Mesenchymal stem cell (in vitro differentiated cells and primary cell): ENCODE data around the gene PINK1.

Source experiments
- DNase-seq: peaks from one replicate; pipeline ENCODE4 v3.0.0-alpha.2; 2013
- H2AFZ ChIP-seq: one replicate; pipeline ENCODE4 v1.6.1; 2013; ENCODE audit warnings: low read depth, mild to moderate bottlenecking, control low read depth, inconsistent platforms, low read length, moderate library complexity
- H2AK5ac ChIP-seq: 2 replicates; pipeline ENCODE4 v1.6.1; 2013; ENCODE audit warnings: low read length, moderate library complexity, mild to moderate bottlenecking, inconsistent platforms; ENCODE audit not compliant: severe bottlenecking
- H2BK120ac ChIP-seq: one replicate; pipeline ENCODE4 v1.6.1; 2013; ENCODE audit warnings: low read depth, mild to moderate bottlenecking, inconsistent platforms, low read length, moderate library complexity
- H2BK12ac ChIP-seq, 2 experiments: one replicate each; pipeline ENCODE4 v1.6.1; 2013; ENCODE audit warnings: inconsistent platforms in 2 of 2, low read length in 2 of 2, mild to moderate bottlenecking in 2 of 2, moderate library complexity in 2 of 2, control low read depth in 1 of 2
- H2BK15ac ChIP-seq: one replicate; pipeline ENCODE4 v1.6.1; 2013; ENCODE audit warnings: mild to moderate bottlenecking, low read depth, inconsistent platforms; ENCODE audit not compliant: poor library complexity, severe bottlenecking
- H2BK5ac ChIP-seq: 2 replicates; pipeline ENCODE4 v1.6.1; 2013; ENCODE audit warnings: low read depth, mild to moderate bottlenecking, low read length, control low read depth, inconsistent platforms; ENCODE audit not compliant: poor library complexity, severe bottlenecking
- H3K14ac ChIP-seq, 2 experiments: one replicate each; pipeline ENCODE4 v1.6.1; 2013; ENCODE audit warnings: inconsistent platforms in 2 of 2, low read length in 2 of 2, control low read depth in 1 of 2, mild to moderate bottlenecking in 1 of 2, moderate library complexity in 1 of 2
- H3K18ac ChIP-seq, 2 experiments: one replicate each; pipeline ENCODE4 v1.6.1; 2013; ENCODE audit warnings: inconsistent platforms in 2 of 2, low read length in 2 of 2, control low read depth in 1 of 2, low read depth in 1 of 2, mild to moderate bottlenecking in 1 of 2
- H3K23ac ChIP-seq, 2 experiments: one replicate each; pipeline ENCODE4 v1.6.1; 2013; ENCODE audit warnings: inconsistent platforms in 2 of 2, low read length in 2 of 2, mild to moderate bottlenecking in 2 of 2, moderate library complexity in 2 of 2, control low read depth in 1 of 2
- H3K27ac ChIP-seq: 2 replicates; pipeline ENCODE4 v1.5.1; 2013; ENCODE audit warnings: mild to moderate bottlenecking, moderate library complexity, low read length, control low read depth, inconsistent platforms; ENCODE audit not compliant: poor library complexity, severe bottlenecking
- H3K27me3 ChIP-seq, 2 experiments: 2 replicates each; pipeline versions ENCODE4 v1.6.1 to v1.7.0; 2013; ENCODE audit warnings: low read length in 2 of 2, mild to moderate bottlenecking in 2 of 2, moderate library complexity in 2 of 2, control low read depth in 1 of 2, inconsistent platforms in 1 of 2; ENCODE audit not compliant: control insufficient read depth in 1 of 2, insufficient read depth in 1 of 2
- H3K36me3 ChIP-seq, 2 experiments: 2 replicates each; pipeline versions ENCODE4 v1.6.1 to v1.7.0; 2013; ENCODE audit warnings: low read length in 2 of 2, control low read depth in 1 of 2, inconsistent platforms in 1 of 2, low read depth in 1 of 2, mild to moderate bottlenecking in 1 of 2; ENCODE audit not compliant: insufficient read depth in 2 of 2, control insufficient read depth in 1 of 2
- H3K4ac ChIP-seq, 2 experiments: one replicate each; pipeline ENCODE4 v1.6.1; 2013; ENCODE audit warnings: inconsistent platforms in 2 of 2, low read length in 2 of 2, mild to moderate bottlenecking in 2 of 2, moderate library complexity in 2 of 2, control low read depth in 1 of 2, low read depth in 1 of 2
- H3K4me1 ChIP-seq: 2 replicates; pipeline ENCODE4 v1.6.1; 2013; ENCODE audit warnings: low read depth, low read length, control low read depth; ENCODE audit not compliant: control insufficient read depth, insufficient read depth
- H3K4me2 ChIP-seq: 2 replicates; pipeline ENCODE4 v1.6.1; 2013; ENCODE audit warnings: low read length, mild to moderate bottlenecking, inconsistent platforms; ENCODE audit not compliant: poor library complexity, severe bottlenecking
- H3K4me3 ChIP-seq, 2 experiments: 2 replicates each; pipeline versions ENCODE4 v1.5.1 to v1.7.0; 2013; ENCODE audit warnings: low read length in 2 of 2, mild to moderate bottlenecking in 2 of 2, control low read depth in 1 of 2, low read depth in 1 of 2; ENCODE audit not compliant: insufficient read depth in 1 of 2
- H3K79me1 ChIP-seq: replicated peaks from 2 replicates; pipeline ENCODE4 v1.6.1; 2013; ENCODE audit warnings: mild to moderate bottlenecking, control low read depth, low read length, inconsistent platforms; ENCODE audit not compliant: poor library complexity, severe bottlenecking
- H3K9ac ChIP-seq: 2 replicates; pipeline ENCODE4 v1.7.0; 2013; ENCODE audit warnings: mild to moderate bottlenecking, low read length, moderate library complexity
- H3K9me3 ChIP-seq: 2 replicates; pipeline ENCODE4 v1.7.0; 2013; ENCODE audit warnings: mild to moderate bottlenecking, low read length; ENCODE audit not compliant: control insufficient read depth
- H4K8ac ChIP-seq: one replicate; pipeline ENCODE4 v1.6.1; 2013; ENCODE audit warnings: inconsistent platforms, mild to moderate bottlenecking, low read length, moderate library complexity
- H4K91ac ChIP-seq: one replicate; pipeline ENCODE4 v1.6.1; 2013; ENCODE audit warnings: mild to moderate bottlenecking, low read length, inconsistent platforms
- whole genome bisulfite sequencing: methylation state at CpG from one replicate; pipeline ENCODE4 v1.1.7; 2013; ENCODE audit warnings: mixed read lengths; 5-methylcytosine and 5-hydroxymethylcytosine counted together

Gene PINK1

DNA sequence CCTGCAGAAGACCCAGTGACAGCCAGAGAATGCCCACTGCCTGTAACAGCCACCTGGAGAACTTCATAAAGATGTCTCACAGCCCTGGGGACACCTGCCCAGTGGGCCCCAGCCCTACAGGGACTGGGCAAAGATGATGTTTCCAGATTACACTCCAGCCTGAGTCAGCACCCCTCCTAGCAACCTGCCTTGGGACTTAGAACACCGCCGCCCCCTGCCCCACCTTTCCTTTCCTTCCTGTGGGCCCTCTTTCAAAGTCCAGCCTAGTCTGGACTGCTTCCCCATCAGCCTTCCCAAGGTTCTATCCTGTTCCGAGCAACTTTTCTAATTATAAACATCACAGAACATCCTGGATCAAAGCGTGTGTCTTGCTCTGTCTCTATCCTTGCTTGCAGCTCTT, 14.7 kb upstream of the PINK1 start:
- Histone ChIP-seq H3K4ac (no peak overlapping the region), H2BK12ac (no peak overlapping the region), H2BK15ac (no peak overlapping the region), H3K4me1 (peaks cover 4% of the 10 kb centered on the region), H3K27me3 (peaks cover 0 to 4% of the 10 kb centered on the region in 2 experiments), H3K4me3 (no peak overlapping the region), H3K9me3 (no peaks in the 10 kb centered on the region), H2AK5ac (no peak overlapping the region), H3K36me3 (no peaks in the 10 kb centered on the region), H3K4me2 (no peak overlapping the region), H3K9ac (no peak overlapping the region), H4K91ac (no peak overlapping the region), H3K79me1 (no peaks in the 10 kb centered on the region), H2AFZ (no peak overlapping the region), H3K18ac (no peak overlapping the region), H3K23ac (no peak overlapping the region), H3K27ac (no peak overlapping the region), H2BK120ac (no peak overlapping the region), H3K14ac (no peak overlapping the region), H4K8ac (no peak overlapping the region), H2BK5ac (no peak overlapping the region)
- no peak for DNase-seq
- 78% methylated on average over 4 of the region's 4 CpGs for WGBS

DNA sequence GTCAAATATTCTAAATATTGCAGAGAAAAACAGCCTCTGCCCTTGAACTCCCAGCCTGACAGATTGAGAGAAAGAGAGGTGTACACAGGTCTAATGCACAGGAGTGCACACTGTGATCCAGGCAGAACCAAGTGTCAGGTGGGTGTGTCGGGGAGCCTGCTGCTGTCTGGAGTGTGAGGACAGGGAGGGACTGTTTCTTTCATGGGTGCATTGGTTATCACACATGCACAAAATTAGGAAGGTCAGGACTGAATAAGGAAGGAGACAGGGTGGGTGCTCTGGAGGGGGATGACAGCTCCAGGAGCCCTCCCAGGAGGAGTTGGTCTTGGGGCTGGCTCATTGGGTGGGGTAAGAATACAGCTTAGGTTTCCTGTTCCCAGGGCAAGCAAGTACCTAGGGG, 13.3 kb upstream of the PINK1 start:
- H2BK5ac ChIP-seq, result no peak overlapping the region
- WGBS, result 89% methylated on average over 1 of the region's 1 CpG
- H3K18ac ChIP-seq, result no peak overlapping the region
- H2AK5ac ChIP-seq, result no peak overlapping the region
- H3K36me3 ChIP-seq, result no peaks in the 10 kb centered on the region
- no peak overlapping the region for H2BK15ac ChIP-seq
- H3K79me1 ChIP-seq, result no peaks in the 10 kb centered on the region
- no peak overlapping the region for H3K9ac ChIP-seq
- H3K4ac ChIP-seq, result no peak overlapping the region
- no peak overlapping the region for H3K23ac ChIP-seq
- H3K14ac ChIP-seq, result no peak overlapping the region
- no peak overlapping the region for H2BK12ac ChIP-seq
- no peak overlapping the region for H2AFZ ChIP-seq
- H4K91ac ChIP-seq, result no peak overlapping the region
- peaks cover 2% of the 10 kb centered on the region for H3K4me1 ChIP-seq
- no peak overlapping the region for H3K4me3 ChIP-seq
- no peak overlapping the region for H2BK120ac ChIP-seq
- H3K27me3 ChIP-seq, result peaks cover 0 to 4% of the 10 kb centered on the region in 2 experiments
- H3K9me3 ChIP-seq, result no peaks in the 10 kb centered on the region
- H3K27ac ChIP-seq, result no peak overlapping the region
- no peak overlapping the region for H4K8ac ChIP-seq
- H3K4me2 ChIP-seq, result no peak overlapping the region
- no peak for DNase-seq

DNA sequence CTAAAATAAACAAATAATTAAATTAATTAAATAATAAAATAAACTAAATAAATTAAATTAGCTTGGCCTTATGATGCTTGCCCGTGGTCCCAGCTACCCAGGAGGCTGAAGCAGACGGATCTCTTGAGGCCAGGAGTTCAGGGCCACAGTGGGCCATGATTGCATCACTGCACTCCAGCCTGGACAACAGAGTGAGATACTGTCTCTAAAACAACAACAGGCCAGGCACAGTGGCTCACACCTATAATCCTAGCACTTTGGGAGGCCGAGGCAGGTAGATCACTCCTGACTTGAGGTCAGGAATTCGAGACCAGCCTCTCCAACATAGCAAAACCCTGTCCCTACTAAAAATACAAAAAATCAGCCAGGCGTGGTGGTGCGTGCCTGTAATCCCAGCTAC, 12.2 kb upstream of the PINK1 start:
- no peak overlapping the region for H3K4me3 ChIP-seq
- H2AFZ ChIP-seq, result no peak overlapping the region
- no peak overlapping the region for H4K8ac ChIP-seq
- WGBS, result 85% methylated on average over 6 of the region's 6 CpGs
- peaks cover 2% of the 10 kb centered on the region for H3K4me1 ChIP-seq
- H3K27ac ChIP-seq, result no peak overlapping the region
- H3K79me1 ChIP-seq, result no peaks in the 10 kb centered on the region
- no peak for DNase-seq
- no peak overlapping the region for H2BK15ac ChIP-seq
- no peak overlapping the region for H2BK12ac ChIP-seq
- H3K9ac ChIP-seq, result no peak overlapping the region
- no peak overlapping the region for H3K18ac ChIP-seq
- no peak overlapping the region for H2BK120ac ChIP-seq
- H2BK5ac ChIP-seq, result no peak overlapping the region
- H3K14ac ChIP-seq, result no peak overlapping the region
- no peaks in the 10 kb centered on the region for H3K9me3 ChIP-seq
- H3K23ac ChIP-seq, result no peak overlapping the region
- no peak overlapping the region for H3K4ac ChIP-seq
- H2AK5ac ChIP-seq, result no peak overlapping the region
- no peak overlapping the region for H3K4me2 ChIP-seq
- H3K36me3 ChIP-seq, result no peaks in the 10 kb centered on the region
- H4K91ac ChIP-seq, result no peak overlapping the region
- peaks cover 0 to 4% of the 10 kb centered on the region in 2 experiments for H3K27me3 ChIP-seq

GRCh38 chr1:20624709-20625108, 8.5 kb upstream of the PINK1 start:
- Histone ChIP-seq H2BK120ac (no peak overlapping the region), H3K4me1 (no peaks in the 10 kb centered on the region), H3K4ac (no peak overlapping the region), H3K18ac (no peak overlapping the region), H3K27ac (no peak overlapping the region), H2AFZ (no peak overlapping the region), H4K8ac (no peak overlapping the region), H3K23ac (no peak overlapping the region), H3K4me3 (no peak overlapping the region), H3K27me3 (no peaks in the 10 kb centered on the region), H2BK15ac (no peak overlapping the region), H2BK5ac (no peak overlapping the region), H3K9me3 (no peaks in the 10 kb centered on the region), H2AK5ac (no peak overlapping the region), H3K14ac (no peak overlapping the region), H3K4me2 (no peak overlapping the region), H3K79me1 (no peaks in the 10 kb centered on the region), H2BK12ac (no peak overlapping the region), H4K91ac (no peak overlapping the region), H3K36me3 (no peaks in the 10 kb centered on the region), H3K9ac (no peak overlapping the region)
- DNase-seq, result no peak
- WGBS, result 60% methylated on average over 1 of the region's 1 CpG
